ENCODE results near the gene COL18A1. TPM values are rescaled to one million over a fixed set of nuclear protein-coding genes. Genes with fewer than 3 reads are reported as not detected.
"Not testable (repeated sequence)": the region's sequence is repeated elsewhere in the genome, so short reads cannot be mapped to it uniquely, and the experiment has no call there.

The COL18A1 gene
- polyA plus RNA-seq, 1 experiment = 25.3 TPM

GRCh38 chr21:45525153-45525909 is 120.4 kb downstream of the COL18A1 start:
- no peak for DNase-seq (ENCODE audit: low read depth, low spot score)
- ChIA-PET CTCF (no interaction called here), POLR2A (no interaction called here)
- peaks cover 10% of the 10 kb centered on the region for H3K9me3 ChIP-seq (ENCODE audit: control insufficient read depth, insufficient read depth, low read length)
- no peak for TF ChIP-seq CTCF (IDR thresholded peaks at IDR 0.05; ENCODE audit: low read depth, low read length)
- no peak overlapping the region for H3K4me3 ChIP-seq (ENCODE audit: low read depth, low read length)
- H3K27ac ChIP-seq (ENCODE audit: low read depth, low read length) = no peak overlapping the region
- H3K27me3 ChIP-seq (ENCODE audit: control insufficient read depth, insufficient read depth, low read length) = no peaks in the 10 kb centered on the region

DNA sequence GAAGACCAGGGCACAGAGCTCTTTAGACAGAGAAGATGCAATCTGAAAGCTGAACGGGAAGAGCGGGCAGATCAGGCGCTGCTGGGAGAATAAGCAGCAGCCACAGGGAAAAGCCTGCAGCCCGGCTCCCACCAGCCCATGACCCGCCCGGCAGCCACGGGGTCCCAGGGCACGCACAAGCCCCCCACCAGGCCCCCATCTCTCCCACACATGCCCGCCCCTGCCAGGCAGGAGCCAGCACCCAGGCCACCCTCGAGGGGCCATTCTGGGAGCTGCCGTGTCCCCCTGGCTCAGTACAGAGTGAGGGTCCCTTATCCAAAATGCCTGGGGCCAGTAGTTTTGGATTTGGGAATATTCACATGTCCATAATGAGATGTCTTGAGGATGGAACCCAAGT is 120.9 kb downstream of the COL18A1 start:
- no peak for TF ChIP-seq CTCF (IDR thresholded peaks at IDR 0.05; ENCODE audit: low read depth, low read length)
- CTCF ChIA-PET = no interaction called here
- Histone ChIP-seq H3K9me3 (ENCODE audit: control insufficient read depth, insufficient read depth, low read length) (peaks cover 8% of the 10 kb centered on the region), H3K4me3 (ENCODE audit: low read depth, low read length) (no peak overlapping the region), H3K27ac (ENCODE audit: low read depth, low read length) (no peak overlapping the region), H3K27me3 (ENCODE audit: control insufficient read depth, insufficient read depth, low read length) (no peaks in the 10 kb centered on the region)
- no peak for DNase-seq (ENCODE audit: low read depth, low spot score)
- POLR2A ChIA-PET = no interaction called here

GRCh38 chr21:45527151-45527999 is 122.4 kb downstream of the COL18A1 start:
- H3K9me3 ChIP-seq (ENCODE audit: control insufficient read depth, insufficient read depth, low read length) = peaks cover 17% of the 10 kb centered on the region; the same call in 1 of the 2 replicates
- H3K4me3 ChIP-seq (ENCODE audit: low read depth, low read length); POLR2A ChIA-PET; H3K27me3 ChIP-seq (ENCODE audit: control insufficient read depth, insufficient read depth, low read length); H3K27ac ChIP-seq (ENCODE audit: low read depth, low read length); DNase-seq (ENCODE audit: low read depth, low spot score); CTCF ChIA-PET: not testable (repeated sequence)

- Histone ChIP-seq H3K4me3 (ENCODE audit: low read depth, low read length) (no peak overlapping the region), H3K9me3 (ENCODE audit: control insufficient read depth, insufficient read depth, low read length) (peaks cover 17% of the 10 kb centered on the region; the same call in 1 of the 2 replicates), H3K27me3 (ENCODE audit: control insufficient read depth, insufficient read depth, low read length) (no peaks in the 10 kb centered on the region), H3K27ac (ENCODE audit: low read depth, low read length) (no peak overlapping the region)
- ChIA-PET POLR2A (no interaction called here), CTCF (no interaction called here)
- DNase-seq (ENCODE audit: low read depth, low spot score) = no peak
- no peak for TF ChIP-seq CTCF (IDR thresholded peaks at IDR 0.05; ENCODE audit: low read depth, low read length)
Measured at GRCh38 chr21:45528028-45528705, 123.2 kb downstream of the COL18A1 start.

DNA sequence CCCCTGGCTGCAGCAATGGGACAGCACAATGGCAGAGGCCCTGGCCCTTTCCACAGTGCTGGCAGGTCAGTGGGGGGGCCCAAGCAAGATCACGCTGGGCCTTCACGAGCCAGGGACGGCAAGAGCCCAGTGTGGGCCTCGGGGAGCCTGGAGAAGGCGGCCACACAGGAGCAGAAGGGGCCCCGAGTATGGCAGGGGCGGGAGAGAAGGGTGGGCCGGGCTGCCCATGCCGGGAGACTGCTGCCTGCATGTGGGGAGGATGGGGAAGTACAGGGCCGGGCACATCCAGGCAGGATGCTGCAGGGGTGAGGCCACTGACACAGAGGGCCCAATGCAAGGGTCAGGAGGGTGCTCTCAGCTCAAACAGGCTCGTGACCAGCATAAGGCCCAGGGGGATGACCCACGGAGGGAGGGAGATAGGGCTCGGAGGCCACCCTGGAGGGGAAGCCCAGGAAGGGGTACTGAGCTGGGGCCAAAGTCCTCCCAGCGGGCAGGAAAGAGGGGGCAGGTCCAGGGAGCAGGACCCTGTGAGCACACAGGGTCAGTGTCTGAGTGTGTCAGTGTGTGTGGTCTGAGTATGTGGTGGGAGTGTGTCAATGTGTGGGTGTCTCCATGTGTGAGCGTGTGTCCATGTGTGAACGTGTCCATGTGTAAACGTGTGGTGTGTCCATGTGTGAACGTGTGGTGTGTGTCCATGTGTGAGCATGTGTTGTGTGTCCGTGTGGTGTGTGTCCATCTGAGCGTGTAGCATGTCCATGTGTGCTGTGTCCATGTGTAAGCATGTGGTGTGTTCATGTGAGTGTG is 124.2 kb downstream of the COL18A1 start:
- Histone ChIP-seq H3K27ac (ENCODE audit: low read depth, low read length) (no peak overlapping the region), H3K9me3 (ENCODE audit: control insufficient read depth, insufficient read depth, low read length) (peaks cover 14% of the 10 kb centered on the region; the same call in 1 of the 2 replicates), H3K27me3 (ENCODE audit: control insufficient read depth, insufficient read depth, low read length) (no peaks in the 10 kb centered on the region), H3K4me3 (ENCODE audit: low read depth, low read length) (no peak overlapping the region)
- ChIA-PET POLR2A (no interaction called here), CTCF (no interaction called here)
- DNase-seq (ENCODE audit: low read depth, low spot score) = no peak
- TF ChIP-seq CTCF (IDR thresholded peaks at IDR 0.05; ENCODE audit: low read depth, low read length) = no peak
